DMS 273 treated with DMSO at 0.1 percent for 48 hours (cell line): ENCODE results near the gene ADGRF3.
"Not testable (repeated sequence)": the region's sequence is repeated elsewhere in the genome, so short reads cannot be mapped to it uniquely, and the experiment has no call there.

ENCODE experiments used
- DNase-seq: peaks from one replicate; lab custom pipeline; 2025; lab: John Stamatoyannopoulos, UW

ADGRF3 gene

DNA sequence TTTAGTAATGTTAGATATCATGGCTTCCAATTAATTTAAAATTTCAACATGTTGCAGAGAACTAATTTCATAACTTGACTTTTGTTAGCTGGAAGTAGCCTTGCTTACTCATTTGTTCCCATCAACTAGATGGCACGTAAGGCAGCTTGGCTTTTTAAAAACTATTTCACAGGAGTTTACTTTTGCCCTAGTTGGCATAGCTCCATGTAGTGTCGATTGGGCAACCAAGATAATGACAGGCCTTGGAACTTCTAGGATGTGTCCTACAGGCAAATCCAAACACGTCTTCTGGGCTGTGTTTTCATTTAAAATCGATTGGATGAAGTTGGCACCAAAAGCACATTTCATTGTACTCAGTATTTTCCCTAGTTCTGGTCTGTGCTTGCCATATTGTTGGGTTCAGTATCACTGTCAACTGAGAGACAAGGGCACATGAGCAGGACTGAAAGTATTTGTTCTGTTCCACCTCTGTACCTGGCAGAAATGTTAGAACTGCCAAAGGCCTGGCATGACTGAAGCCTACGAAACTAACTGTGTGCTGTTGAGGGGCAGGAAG lies 72.5 kb downstream of the ADGRF3 start:
- DNase-seq, result peak; percentile 65

DNA sequence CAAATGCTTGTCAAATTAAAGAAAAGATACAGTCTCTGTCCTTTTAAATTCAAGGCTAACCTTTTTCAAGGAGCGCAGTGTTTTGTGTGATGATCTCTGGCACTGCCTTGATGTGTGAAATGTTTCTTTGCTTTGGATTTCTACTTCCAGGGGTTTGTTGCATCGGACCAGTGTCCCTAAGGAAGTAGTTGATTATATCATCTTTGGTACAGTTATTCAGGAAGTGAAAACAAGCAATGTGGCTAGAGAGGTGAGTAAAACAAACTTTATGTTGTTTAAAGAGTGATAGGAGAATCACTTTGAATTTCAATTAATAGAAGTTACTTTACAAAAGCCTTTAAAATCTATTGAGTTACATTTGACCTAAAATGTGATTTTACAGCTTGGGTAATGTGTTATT lies 73.1 kb downstream of the ADGRF3 start:
- no peak for DNase-seq

DNA sequence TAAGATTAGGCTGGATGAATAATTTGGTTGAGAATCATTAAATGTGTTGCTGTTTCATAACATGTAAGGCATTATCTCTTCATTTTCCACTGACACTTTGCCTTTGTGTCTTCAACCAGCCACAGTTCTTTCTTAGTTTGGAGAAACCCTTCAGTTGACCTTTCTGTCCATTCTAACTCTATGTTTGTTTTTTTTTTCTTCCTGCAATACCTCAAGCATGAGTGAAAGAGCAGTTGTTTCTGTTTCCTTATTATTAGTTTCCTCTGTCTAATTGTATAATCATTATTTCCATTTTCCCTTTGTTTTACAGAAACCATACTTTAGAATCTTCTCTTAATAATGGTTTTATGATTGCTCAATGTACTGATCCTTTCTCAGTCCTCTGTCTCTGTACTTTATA lies 76.2 kb downstream of the ADGRF3 start:
- no peak for DNase-seq

DNA sequence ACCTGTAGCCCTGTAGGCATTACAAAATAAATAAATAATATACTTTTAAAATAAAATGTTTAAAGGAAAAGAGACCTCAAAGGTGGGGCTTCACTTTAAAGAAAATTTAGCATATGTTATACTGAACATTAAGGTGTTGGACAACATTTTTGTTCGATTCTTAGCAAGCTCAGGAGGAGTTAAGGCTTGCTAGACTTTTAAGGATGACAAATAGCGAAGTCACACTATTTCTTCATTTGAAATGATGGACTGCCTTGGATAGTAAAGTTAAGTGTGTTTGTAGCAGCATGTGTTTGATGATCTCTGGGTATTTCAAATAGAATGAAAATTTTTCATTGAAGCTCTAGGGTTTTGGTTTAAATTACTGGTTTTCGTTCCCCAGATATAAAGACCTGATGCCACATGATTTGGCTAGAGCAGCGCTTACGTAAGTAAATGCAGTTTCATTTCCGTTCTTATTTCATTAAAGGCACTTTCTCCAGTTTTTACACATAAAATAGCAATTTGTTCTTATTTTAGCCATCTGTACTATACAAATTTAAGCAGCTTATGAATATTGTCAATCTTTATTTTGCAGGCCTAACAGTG lies 76.9 kb downstream of the ADGRF3 start:
- DNase-seq, result no peak

DNA sequence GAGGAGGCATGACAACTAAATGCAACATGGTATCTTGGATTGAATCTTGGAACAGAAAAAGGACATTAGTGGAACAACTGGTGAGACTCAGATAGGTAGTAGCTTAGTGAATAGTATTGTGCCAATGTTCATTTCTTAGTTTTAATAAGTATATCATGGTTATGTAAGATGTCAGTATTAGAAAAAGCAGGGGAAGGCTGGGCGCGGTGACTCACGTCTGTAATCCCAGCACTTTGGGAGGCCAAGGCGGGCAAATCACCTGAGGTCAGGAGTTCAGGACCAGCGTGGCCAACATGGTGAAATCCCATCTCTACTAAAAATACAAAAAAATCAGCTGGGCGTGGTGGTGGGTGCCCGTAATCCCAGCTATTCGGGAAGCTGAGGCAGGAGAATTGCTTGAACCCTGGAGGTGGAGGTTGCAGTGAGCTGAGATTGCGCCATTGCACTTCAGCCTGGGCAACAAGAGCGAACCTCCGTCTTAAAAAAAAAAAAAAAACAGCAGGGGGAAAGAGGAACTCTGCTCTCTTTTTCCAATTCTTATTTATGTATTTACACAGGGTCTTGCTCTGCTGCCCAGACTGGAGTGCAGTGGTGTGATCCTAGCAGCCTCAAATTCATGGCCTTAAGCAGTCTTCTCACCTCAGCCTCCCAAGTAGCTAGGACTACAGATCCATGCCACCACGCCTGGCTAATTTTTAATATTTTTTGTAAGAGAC lies 77.8 kb downstream of the ADGRF3 start:
- DNase-seq, result not testable (repeated sequence)

DNA sequence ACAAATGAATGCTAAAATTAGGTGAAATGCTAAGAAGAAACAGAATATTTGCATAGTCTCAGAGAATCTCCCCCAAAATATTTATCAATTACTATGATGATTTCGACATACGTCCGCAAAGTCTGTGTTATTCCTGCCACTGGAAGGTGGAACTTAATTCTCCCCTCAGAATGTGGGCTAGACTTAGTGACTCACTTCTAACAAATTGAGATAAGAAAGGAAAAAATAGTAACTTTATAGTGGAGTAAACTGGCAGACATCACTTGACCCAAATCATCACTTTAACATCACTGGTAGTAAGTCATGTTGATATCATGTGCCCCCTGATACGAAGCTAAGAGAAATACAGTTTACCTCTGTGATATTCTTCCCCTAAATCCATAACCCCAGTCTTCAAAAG lies 78.4 kb downstream of the ADGRF3 start:
- DNase-seq, result no peak

DNA sequence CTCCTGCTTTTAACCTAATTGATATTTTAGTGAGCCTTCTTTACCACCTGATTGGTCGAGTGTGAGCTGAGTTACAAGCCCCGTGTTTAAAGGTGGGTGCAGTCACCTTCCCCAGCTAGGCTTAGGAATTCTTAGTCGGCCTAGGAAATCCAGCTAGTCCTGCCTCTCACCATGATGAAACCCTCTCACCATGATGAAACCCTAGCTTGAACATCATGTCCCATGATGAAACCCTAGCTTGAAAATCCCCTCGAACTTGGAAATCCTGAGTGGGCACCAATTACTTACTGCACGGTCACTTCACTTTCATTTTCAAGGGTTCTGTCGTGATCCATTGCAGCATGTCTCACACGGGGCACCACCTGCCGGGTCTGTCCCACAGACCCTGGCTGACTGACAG lies 87.8 kb downstream of the ADGRF3 start:
- DNase-seq, result not testable (repeated sequence)
